Measurements from ENCODE around the gene COX6A1. TPM values are rescaled to one million over a fixed set of nuclear protein-coding genes. Genes with fewer than 3 reads are reported as not detected.

The COX6A1 gene
- total and polyA plus RNA-seq, 2 of the 13 experiments (the other 11 are each of a cell fraction or from before 2014, with no cell fraction given): 542 to 673 TPM

GRCh38 chr12:120390540-120391120 is 47.3 kb upstream of the COX6A1 start:
- no peak for DNase-seq (ENCODE audit: low spot score)
- H4K20me1 ChIP-seq (ENCODE audit: insufficient read depth, low read length): no peaks in the 10 kb centered on the region
- H3K9me3 ChIP-seq (ENCODE audit: low read length): no peaks in the 10 kb centered on the region
- in situ Hi-C loops (cut with HindIII; ENCODE audit: extremely low pct_ligation_motif_present, low pct_unique_long_range_greater_than_20kb): no loop called here
- WGBS (ENCODE audit: low lambda C conversion rate): 0% methylated on average over 1 of the region's 1 CpG
- intact Hi-C loops (cut with micrococcal nuclease; ENCODE audit: unreplicated experiment): no loop called here
- no peaks in the 10 kb centered on the region for H3K36me3 ChIP-seq (replicated peaks in 1 of 2; ENCODE audit: control insufficient read depth in 1 of 2, insufficient read depth in 2 of 2, low read length in 2 of 2)
- no peak overlapping the region for H3K9ac ChIP-seq (ENCODE audit: insufficient read depth, low read depth, low read length)
- H3K4me1 ChIP-seq (ENCODE audit: insufficient read depth, low read length): 0 out of 2 replicates have a peak, but pooled peaks cover 7% of the 10 kb centered on the region
- no peak overlapping the region for H3K27ac ChIP-seq (ENCODE audit: extremely low read length, insufficient read depth, low read length)
- no peak overlapping the region for H3K4me3 ChIP-seq (replicated peaks in 1 of 3; ENCODE audit: insufficient read depth in 1 of 3, low read depth in 2 of 3, low read length in 3 of 3)
- ChIA-PET POLR2A (no interaction called here), CTCF (ENCODE audit: low intra/inter-chr PET ratio, low total read pairs) (no interaction called here)
- FAIRE-seq: no peak
- peaks cover 2 to 20% of the 10 kb centered on the region in 2 experiments; a peak in 4 of 5 replicates for H3K27me3 ChIP-seq (ENCODE audit: control insufficient read depth in 1 of 2, insufficient read depth in 2 of 2, low read length in 2 of 2)
- ATAC-seq: no peak
- no peak overlapping the region for H2AFZ ChIP-seq (ENCODE audit: low read length)
- no TSS peak for BruUV-seq (replicated peaks)
- H3K4me2 ChIP-seq (ENCODE audit: low read depth, low read length): no peak overlapping the region
- TF ChIP-seq, protein P1, sequence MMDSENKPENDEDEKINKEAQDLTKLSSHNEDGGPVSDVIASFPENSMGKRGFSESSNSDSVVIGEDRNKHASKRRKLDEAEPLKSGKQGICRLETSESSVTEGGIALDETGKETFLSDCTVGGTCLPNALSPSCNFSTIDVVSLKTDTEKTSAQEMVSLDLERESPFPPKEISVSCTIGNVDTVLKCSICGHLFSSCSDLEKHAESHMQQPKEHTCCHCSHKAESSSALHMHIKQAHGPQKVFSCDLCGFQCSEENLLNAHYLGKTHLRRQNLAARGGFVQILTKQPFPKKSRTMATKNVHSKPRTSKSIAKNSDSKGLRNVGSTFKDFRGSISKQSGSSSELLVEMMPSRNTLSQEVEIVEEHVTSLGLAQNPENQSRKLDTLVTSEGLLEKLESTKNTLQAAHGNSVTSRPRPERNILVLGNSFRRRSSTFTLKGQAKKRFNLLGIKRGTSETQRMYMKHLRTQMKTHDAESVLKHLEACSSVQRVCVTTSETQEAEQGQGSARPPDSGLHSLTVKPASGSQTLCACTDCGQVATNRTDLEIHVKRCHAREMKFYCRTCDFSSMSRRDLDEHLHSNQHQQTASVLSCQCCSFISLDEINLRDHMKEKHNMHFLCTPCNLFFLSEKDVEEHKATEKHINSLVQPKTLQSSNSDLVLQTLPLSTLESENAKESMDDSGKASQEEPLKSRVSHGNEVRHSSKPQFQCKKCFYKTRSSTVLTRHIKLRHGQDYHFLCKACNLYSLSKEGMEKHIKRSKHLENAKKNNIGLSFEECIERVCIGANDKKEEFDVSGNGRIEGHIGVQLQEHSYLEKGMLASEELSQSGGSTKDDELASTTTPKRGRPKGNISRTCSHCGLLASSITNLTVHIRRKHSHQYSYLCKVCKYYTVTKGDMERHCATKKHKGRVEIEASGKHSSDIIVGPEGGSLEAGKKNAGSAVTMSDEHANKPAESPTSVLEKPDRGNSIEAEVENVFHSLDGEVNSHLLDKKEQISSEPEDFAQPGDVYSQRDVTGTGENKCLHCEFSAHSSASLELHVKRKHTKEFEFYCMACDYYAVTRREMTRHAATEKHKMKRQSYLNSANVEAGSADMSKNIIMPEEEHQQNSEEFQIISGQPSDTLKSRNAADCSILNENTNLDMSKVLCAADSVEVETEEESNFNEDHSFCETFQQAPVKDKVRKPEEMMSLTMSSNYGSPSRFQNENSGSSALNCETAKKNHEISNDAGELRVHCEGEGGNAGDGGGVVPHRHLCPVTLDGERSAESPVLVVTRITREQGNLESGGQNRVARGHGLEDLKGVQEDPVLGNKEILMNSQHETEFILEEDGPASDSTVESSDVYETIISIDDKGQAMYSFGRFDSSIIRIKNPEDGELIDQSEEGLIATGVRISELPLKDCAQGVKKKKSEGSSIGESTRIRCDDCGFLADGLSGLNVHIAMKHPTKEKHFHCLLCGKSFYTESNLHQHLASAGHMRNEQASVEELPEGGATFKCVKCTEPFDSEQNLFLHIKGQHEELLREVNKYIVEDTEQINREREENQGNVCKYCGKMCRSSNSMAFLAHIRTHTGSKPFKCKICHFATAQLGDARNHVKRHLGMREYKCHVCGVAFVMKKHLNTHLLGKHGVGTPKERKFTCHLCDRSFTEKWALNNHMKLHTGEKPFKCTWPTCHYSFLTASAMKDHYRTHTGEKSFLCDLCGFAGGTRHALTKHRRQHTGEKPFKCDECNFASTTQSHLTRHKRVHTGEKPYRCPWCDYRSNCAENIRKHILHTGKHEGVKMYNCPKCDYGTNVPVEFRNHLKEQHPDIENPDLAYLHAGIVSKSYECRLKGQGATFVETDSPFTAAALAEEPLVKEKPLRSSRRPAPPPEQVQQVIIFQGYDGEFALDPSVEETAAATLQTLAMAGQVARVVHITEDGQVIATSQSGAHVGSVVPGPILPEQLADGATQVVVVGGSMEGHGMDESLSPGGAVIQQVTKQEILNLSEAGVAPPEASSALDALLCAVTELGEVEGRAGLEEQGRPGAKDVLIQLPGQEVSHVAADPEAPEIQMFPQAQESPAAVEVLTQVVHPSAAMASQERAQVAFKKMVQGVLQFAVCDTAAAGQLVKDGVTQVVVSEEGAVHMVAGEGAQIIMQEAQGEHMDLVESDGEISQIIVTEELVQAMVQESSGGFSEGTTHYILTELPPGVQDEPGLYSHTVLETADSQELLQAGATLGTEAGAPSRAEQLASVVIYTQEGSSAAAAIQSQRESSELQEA (CRISPR knock-in tag; IDR thresholded peaks at IDR 0.05; ENCODE audit: not compliant biosample characterization): no peak
- TF ChIP-seq, protein P2, sequence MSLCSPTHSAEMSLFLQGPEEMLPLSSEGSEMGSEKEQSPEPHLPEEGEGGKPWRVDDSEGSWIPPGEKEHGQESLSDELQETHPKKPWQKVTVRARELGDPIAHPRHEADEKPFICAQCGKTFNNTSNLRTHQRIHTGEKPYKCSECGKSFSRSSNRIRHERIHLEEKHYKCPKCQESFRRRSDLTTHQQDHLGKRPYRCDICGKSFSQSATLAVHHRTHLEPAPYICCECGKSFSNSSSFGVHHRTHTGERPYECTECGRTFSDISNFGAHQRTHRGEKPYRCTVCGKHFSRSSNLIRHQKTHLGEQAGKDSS (CRISPR knock-in tag; IDR thresholded peaks at IDR 0.05; ENCODE audit: borderline replicate concordance, low read depth): no peak
- TF ChIP-seq ARNTL (CRISPR knock-in tag; IDR thresholded peaks at IDR 0.05): no peak
- no peaks in the 10 kb centered on the region for H3K79me2 ChIP-seq (ENCODE audit: insufficient read depth, low read length)

Measured in HepG2 (cell line).